ENCODE results near the gene CHST8. TPM values are rescaled to one million over a fixed set of nuclear protein-coding genes. Genes with fewer than 3 reads are reported as not detected.

Gene CHST8
- total RNA-seq, 1 donor from 2014 or later = 0.96 TPM

GRCh38 chr19:33681081-33681680 lies 59.4 kb downstream of the CHST8 start:
- TF ChIP-seq CTCF (conservative IDR thresholded peaks at IDR 0.05) = no peak
- H3K4me1 Mint-ChIP-seq = peaks cover 4% of the 10 kb centered on the region
- peaks cover 76% of the 10 kb centered on the region for H3K27me3 Mint-ChIP-seq (ENCODE audit: low read depth)
- no peak for DNase-seq (ENCODE audit: low read depth, low spot score)
- no peak overlapping the region for H3K27ac Mint-ChIP-seq (ENCODE audit: unreplicated experiment)
- H3K4me3 Mint-ChIP-seq = no peak overlapping the region
- H3K9me3 Mint-ChIP-seq = no peaks in the 10 kb centered on the region
- no peaks in the 10 kb centered on the region for H3K36me3 Mint-ChIP-seq (ENCODE audit: low read depth)

GRCh38 chr19:33683881-33684537 lies 62.3 kb downstream of the CHST8 start:
- Mint-ChIP-seq H3K36me3 (ENCODE audit: low read depth) (no peaks in the 10 kb centered on the region), H3K9me3 (no peaks in the 10 kb centered on the region), H3K27me3 (ENCODE audit: low read depth) (peaks cover 71% of the 10 kb centered on the region), H3K27ac (ENCODE audit: unreplicated experiment) (no peak overlapping the region), H3K4me1 (peaks cover 4% of the 10 kb centered on the region), H3K4me3 (peak overlapping the region; percentile 76)
- TF ChIP-seq CTCF (conservative IDR thresholded peaks at IDR 0.05) = no peak
- DNase-seq (ENCODE audit: low read depth, low spot score) = peak; percentile 47

- H3K27me3 Mint-ChIP-seq (ENCODE audit: low read depth) = peaks cover 64% of the 10 kb centered on the region
- DNase-seq (ENCODE audit: low read depth, low spot score) = peak; percentile 14
- H3K36me3 Mint-ChIP-seq (ENCODE audit: low read depth) = no peaks in the 10 kb centered on the region
- TF ChIP-seq CTCF (conservative IDR thresholded peaks at IDR 0.05) = no peak
- H3K4me1 Mint-ChIP-seq = peaks cover 4% of the 10 kb centered on the region
- no peak overlapping the region for H3K27ac Mint-ChIP-seq (ENCODE audit: unreplicated experiment)
- peak overlapping the region; percentile 76 for H3K4me3 Mint-ChIP-seq
- no peaks in the 10 kb centered on the region for H3K9me3 Mint-ChIP-seq
These were observed 62.9 kb downstream of the CHST8 start for GRCh38 chr19:33684538-33685232.

GRCh38 chr19:33685541-33685940 lies 63.8 kb downstream of the CHST8 start:
- Mint-ChIP-seq H3K36me3 (ENCODE audit: low read depth) (no peaks in the 10 kb centered on the region), H3K27me3 (ENCODE audit: low read depth) (peaks cover 57% of the 10 kb centered on the region), H3K27ac (ENCODE audit: unreplicated experiment) (no peak overlapping the region), H3K4me1 (peaks cover 4% of the 10 kb centered on the region), H3K9me3 (no peaks in the 10 kb centered on the region), H3K4me3 (peak overlapping the region; percentile 41)
- DNase-seq (ENCODE audit: low read depth, low spot score) = no peak
- no peak for TF ChIP-seq CTCF (conservative IDR thresholded peaks at IDR 0.05)

GRCh38 chr19:33686262-33686661 lies 64.5 kb downstream of the CHST8 start:
- peaks cover 52% of the 10 kb centered on the region for H3K27me3 Mint-ChIP-seq (ENCODE audit: low read depth)
- H3K9me3 Mint-ChIP-seq = no peaks in the 10 kb centered on the region
- DNase-seq (ENCODE audit: low read depth, low spot score) = no peak
- TF ChIP-seq CTCF (conservative IDR thresholded peaks at IDR 0.05) = no peak
- no peaks in the 10 kb centered on the region for H3K36me3 Mint-ChIP-seq (ENCODE audit: low read depth)
- H3K27ac Mint-ChIP-seq (ENCODE audit: unreplicated experiment) = no peak overlapping the region
- peaks cover 4% of the 10 kb centered on the region for H3K4me1 Mint-ChIP-seq
- no peak overlapping the region for H3K4me3 Mint-ChIP-seq

Measured in neural crest cell (in vitro differentiated cells).